ENCODE results near the gene SSBP1.
A peak's percentile ranks its signal among the peaks of the same experiment; 100 is the strongest.

The SSBP1 gene

GRCh38 chr7:141697211-141697871, 40.8 kb upstream of the SSBP1 start:
- H3K4me1 ChIP-seq (ENCODE audit: insufficient read depth, insufficient read length): no peaks in the 10 kb centered on the region
- H3K4me3 ChIP-seq (ENCODE audit: insufficient read length, low read depth): no peak overlapping the region
- DNase-seq (ENCODE audit: low read depth, low spot score): no peak
- no peaks in the 10 kb centered on the region for H3K36me3 ChIP-seq (ENCODE audit: insufficient read depth, insufficient read length, low read length)
- no peaks in the 10 kb centered on the region for H3K9me3 ChIP-seq (ENCODE audit: insufficient read depth, low read length)
- H3K27me3 ChIP-seq (ENCODE audit: insufficient read depth, insufficient read length): peaks cover 3% of the 10 kb centered on the region
- no peak for TF ChIP-seq YY1 (IDR thresholded peaks at IDR 0.05; ENCODE audit: insufficient read depth, insufficient read length)
- no peak for TF ChIP-seq ZNF274 (IDR thresholded peaks at IDR 0.05; ENCODE audit: low read depth, low read length)
- TF ChIP-seq SUZ12 (IDR thresholded peaks at IDR 0.05; ENCODE audit: extremely low read depth, insufficient read depth, insufficient read length): no peak
- no peak overlapping the region for H3K9ac ChIP-seq (ENCODE audit: insufficient read length, low read depth)

GRCh38 chr7:141698247-141699015, 39.7 kb upstream of the SSBP1 start:
- H3K4me3 ChIP-seq (ENCODE audit: insufficient read length, low read depth): no peak overlapping the region
- no peak for DNase-seq (ENCODE audit: low read depth, low spot score)
- peaks cover 13% of the 10 kb centered on the region for H3K27me3 ChIP-seq (ENCODE audit: insufficient read depth, insufficient read length)
- H3K9ac ChIP-seq (ENCODE audit: insufficient read length, low read depth): no peak overlapping the region
- H3K9me3 ChIP-seq (ENCODE audit: insufficient read depth, low read length): no peaks in the 10 kb centered on the region
- TF ChIP-seq ZNF274 (IDR thresholded peaks at IDR 0.05; ENCODE audit: low read depth, low read length) (no peak), YY1 (IDR thresholded peaks at IDR 0.05; ENCODE audit: insufficient read depth, insufficient read length) (no peak), SUZ12 (IDR thresholded peaks at IDR 0.05; ENCODE audit: extremely low read depth, insufficient read depth, insufficient read length) (no peak)
- no peaks in the 10 kb centered on the region for H3K36me3 ChIP-seq (ENCODE audit: insufficient read depth, insufficient read length, low read length)
- no peaks in the 10 kb centered on the region for H3K4me1 ChIP-seq (ENCODE audit: insufficient read depth, insufficient read length)

GRCh38 chr7:141699860-141700259, 38.3 kb upstream of the SSBP1 start:
- no peaks in the 10 kb centered on the region for H3K36me3 ChIP-seq (ENCODE audit: insufficient read depth, insufficient read length, low read length)
- no peaks in the 10 kb centered on the region for H3K4me1 ChIP-seq (ENCODE audit: insufficient read depth, insufficient read length)
- TF ChIP-seq YY1 (IDR thresholded peaks at IDR 0.05; ENCODE audit: insufficient read depth, insufficient read length): no peak
- TF ChIP-seq ZNF274 (IDR thresholded peaks at IDR 0.05; ENCODE audit: low read depth, low read length): no peak
- no peak for TF ChIP-seq SUZ12 (IDR thresholded peaks at IDR 0.05; ENCODE audit: extremely low read depth, insufficient read depth, insufficient read length)
- no peak overlapping the region for H3K4me3 ChIP-seq (ENCODE audit: insufficient read length, low read depth)
- peaks cover 17% of the 10 kb centered on the region for H3K27me3 ChIP-seq (ENCODE audit: insufficient read depth, insufficient read length)
- no peak overlapping the region for H3K9ac ChIP-seq (ENCODE audit: insufficient read length, low read depth)
- no peaks in the 10 kb centered on the region for H3K9me3 ChIP-seq (ENCODE audit: insufficient read depth, low read length)
- no peak for DNase-seq (ENCODE audit: low read depth, low spot score)

GRCh38 chr7:141700296-141700847, 37.8 kb upstream of the SSBP1 start:
- DNase-seq (ENCODE audit: low read depth, low spot score): no peak
- H3K4me1 ChIP-seq (ENCODE audit: insufficient read depth, insufficient read length): no peaks in the 10 kb centered on the region
- H3K4me3 ChIP-seq (ENCODE audit: insufficient read length, low read depth): peak overlapping the region; percentile 30
- TF ChIP-seq ZNF274 (IDR thresholded peaks at IDR 0.05; ENCODE audit: low read depth, low read length): no peak
- no peak for TF ChIP-seq YY1 (IDR thresholded peaks at IDR 0.05; ENCODE audit: insufficient read depth, insufficient read length)
- TF ChIP-seq SUZ12 (IDR thresholded peaks at IDR 0.05; ENCODE audit: extremely low read depth, insufficient read depth, insufficient read length): no peak
- no peak overlapping the region for H3K9ac ChIP-seq (ENCODE audit: insufficient read length, low read depth)
- H3K27me3 ChIP-seq (ENCODE audit: insufficient read depth, insufficient read length): peaks cover 17% of the 10 kb centered on the region
- H3K9me3 ChIP-seq (ENCODE audit: insufficient read depth, low read length): no peaks in the 10 kb centered on the region
- no peaks in the 10 kb centered on the region for H3K36me3 ChIP-seq (ENCODE audit: insufficient read depth, insufficient read length, low read length)

- no peak for TF ChIP-seq ZNF274 (IDR thresholded peaks at IDR 0.05; ENCODE audit: low read depth, low read length)
- no peak for TF ChIP-seq SUZ12 (IDR thresholded peaks at IDR 0.05; ENCODE audit: extremely low read depth, insufficient read depth, insufficient read length)
- no peak for TF ChIP-seq YY1 (IDR thresholded peaks at IDR 0.05; ENCODE audit: insufficient read depth, insufficient read length)
- H3K4me1 ChIP-seq (ENCODE audit: insufficient read depth, insufficient read length): no peaks in the 10 kb centered on the region
- H3K36me3 ChIP-seq (ENCODE audit: insufficient read depth, insufficient read length, low read length): no peaks in the 10 kb centered on the region
- DNase-seq (ENCODE audit: low read depth, low spot score): no peak
- H3K9ac ChIP-seq (ENCODE audit: insufficient read length, low read depth): peak overlapping the region; percentile 9
- H3K4me3 ChIP-seq (ENCODE audit: insufficient read length, low read depth): peak overlapping the region; percentile 30
- H3K27me3 ChIP-seq (ENCODE audit: insufficient read depth, insufficient read length): peaks cover 17% of the 10 kb centered on the region
- no peaks in the 10 kb centered on the region for H3K9me3 ChIP-seq (ENCODE audit: insufficient read depth, low read length)
Measured at GRCh38 chr7:141700848-141701371, 37.2 kb upstream of the SSBP1 start.

- Histone ChIP-seq H3K4me1 (ENCODE audit: insufficient read depth, insufficient read length) (no peaks in the 10 kb centered on the region), H3K27me3 (ENCODE audit: insufficient read depth, insufficient read length) (peaks cover 17% of the 10 kb centered on the region), H3K4me3 (ENCODE audit: insufficient read length, low read depth) (peak overlapping the region; percentile 38), H3K9me3 (ENCODE audit: insufficient read depth, low read length) (no peaks in the 10 kb centered on the region), H3K9ac (ENCODE audit: insufficient read length, low read depth) (no peak overlapping the region), H3K36me3 (ENCODE audit: insufficient read depth, insufficient read length, low read length) (no peaks in the 10 kb centered on the region)
- TF ChIP-seq YY1 (IDR thresholded peaks at IDR 0.05; ENCODE audit: insufficient read depth, insufficient read length) (no peak), SUZ12 (IDR thresholded peaks at IDR 0.05; ENCODE audit: extremely low read depth, insufficient read depth, insufficient read length) (no peak), ZNF274 (IDR thresholded peaks at IDR 0.05; ENCODE audit: low read depth, low read length) (no peak)
- DNase-seq (ENCODE audit: low read depth, low spot score): no peak
Measured at GRCh38 chr7:141701489-141702046, 36.6 kb upstream of the SSBP1 start.

All from NT2/D1 (cell line).